Keratinocyte (primary cell): ENCODE results near the gene EMP2. TPM values are rescaled to one million over a fixed set of nuclear protein-coding genes. Genes with fewer than 3 reads are reported as not detected.

Experiments used
- DNase-seq: peaks from one replicate; pipeline ENCODE4 v3.0.0-alpha.2; 2011; ENCODE audit warnings: low read depth, missing footprints, low spot score
- FAIRE-seq: peaks from 2 replicates; lab custom pipeline; 2011; peaks lifted over from hg19 to GRCh38; lab: Jason Lieb, UNC
- H2AFZ ChIP-seq: 2 replicates; pipeline ENCODE4 v1.6.0; 2012; ENCODE audit warnings: low read length, control low read depth, inconsistent platforms; ENCODE audit not compliant: control insufficient read depth
- H3K27ac ChIP-seq: 2 replicates; pipeline ENCODE4 v1.5.1; 2011; ENCODE audit warnings: low read length; ENCODE audit not compliant: control insufficient read depth, insufficient read depth
- H3K27me3 ChIP-seq: 3 replicates; pipeline ENCODE4 v1.6.0; 2011; ENCODE audit warnings: low read length; ENCODE audit not compliant: control insufficient read depth, insufficient read depth; ENCODE audit errors: extremely low read depth
- H3K36me3 ChIP-seq, 2 experiments: 2 replicates in 1 of 2; 3 replicates in 1 of 2; pipeline ENCODE4 v1.5.1; 2011; ENCODE audit warnings: low read length in 2 of 2, mild to moderate bottlenecking in 1 of 2; ENCODE audit not compliant: control insufficient read depth in 2 of 2, insufficient read depth in 2 of 2; ENCODE audit errors: extremely low read depth in 1 of 2
- H3K4me1 ChIP-seq: 3 replicates; pipeline ENCODE4 v1.5.1; 2011; ENCODE audit warnings: low read length; ENCODE audit not compliant: control insufficient read depth, insufficient read depth; ENCODE audit errors: extremely low read depth
- H3K4me2 ChIP-seq: 3 replicates; pipeline ENCODE4 v1.6.0; 2011; ENCODE audit warnings: low read depth, low read length; ENCODE audit not compliant: control insufficient read depth, insufficient read depth; ENCODE audit errors: extremely low read depth
- H3K4me3 ChIP-seq, 3 experiments: fragments of 200-600 bp in 1 of 3; sonication (generic) in 1 of 3; 2 replicates in 2 of 3; 3 replicates in 1 of 3; pipeline ENCODE4 v1.5.1; 2011 to 2016; ENCODE audit warnings: low read length in 3 of 3, mild to moderate bottlenecking in 3 of 3, control low read depth in 2 of 3, inconsistent platforms in 1 of 3, low read depth in 1 of 3, mixed read lengths in 1 of 3, mixed run types in 1 of 3, moderate library complexity in 1 of 3; ENCODE audit not compliant: control insufficient read depth in 2 of 3, insufficient read depth in 2 of 3; ENCODE audit errors: extremely low read depth in 1 of 3
- H3K79me2 ChIP-seq: 2 replicates; pipeline ENCODE4 v1.6.0; 2012; ENCODE audit warnings: low read length; ENCODE audit not compliant: control insufficient read depth, insufficient read depth
- H3K9ac ChIP-seq: 3 replicates; pipeline ENCODE4 v1.6.0; 2011; ENCODE audit warnings: low read length; ENCODE audit not compliant: control insufficient read depth, insufficient read depth; ENCODE audit errors: extremely low read depth
- H3K9me1 ChIP-seq: 3 replicates; pipeline ENCODE4 v1.6.0; 2011; ENCODE audit warnings: low read length; ENCODE audit not compliant: control insufficient read depth, insufficient read depth; ENCODE audit errors: extremely low read depth
- H3K9me3 ChIP-seq: 2 replicates; pipeline ENCODE4 v1.5.1; 2012; ENCODE audit warnings: low read depth, low read length; ENCODE audit not compliant: control insufficient read depth
- H4K20me1 ChIP-seq: 3 replicates; pipeline ENCODE4 v1.6.0; 2011; ENCODE audit warnings: low read length; ENCODE audit not compliant: control insufficient read depth, insufficient read depth; ENCODE audit errors: extremely low read depth
- EZH2 ChIP-seq: IDR thresholded peaks from one replicate; pipeline ENCODE4 v1.6.1; 2012; ENCODE audit warnings: inconsistent platforms, mild to moderate bottlenecking, low read length, moderate library complexity
- dilution Hi-C: fragments of 300-500 bp; cut with MboI; formaldehyde crosslinking; loops from one replicate; pipeline ENCODE4 v1.7.0; 2020; ENCODE audit warnings: low sequenced_read_pairs; ENCODE audit not compliant: extremely low pct_ligation_motif_present
- polyA plus RNA-seq, 5 experiments: library from polyadenylated mRNA; depleted of rRNA in 3 of 5; stranded (reverse) in 3 of 5; stranded (forward) in 1 of 5; unstranded in 1 of 5; fragments of >200 nt; gene quantifications; 1 replicate in 1 of 5; 2 replicates in 3 of 5; 3 replicates in 1 of 5; pipeline versions ENCODE4 v1.2.1 to v1.2.3, GENCODE V29; 2011 to 2012; ENCODE audit warnings: missing spikeins in 2 of 5, low read depth in 1 of 5, low replicate concordance in 1 of 5
- TF ChIP-seq, protein P1 (sequence below), 3 experiments: IDR thresholded peaks in 1 of 3; conservative IDR thresholded peaks in 1 of 3; optimal IDR thresholded peaks in 1 of 3; 2 replicates in 2 of 3; 3 replicates in 1 of 3; pipeline versions ENCODE3 to v1.5.1; 2011; ENCODE audit warnings: low read length in 3 of 3, mild to moderate bottlenecking in 3 of 3, moderate library complexity in 2 of 3, control low read depth in 1 of 3, inconsistent platforms in 1 of 3; ENCODE audit not compliant: insufficient read depth in 2 of 3; ENCODE audit errors: extremely low read depth in 1 of 3

Gene EMP2
- polyA plus RNA-seq, 1 donor (not counting 4 experiments of a cell fraction or from before 2014, with no cell fraction given), result 19.1 TPM

- no peak for TF ChIP-seq EZH2
- TF ChIP-seq, protein P1, sequence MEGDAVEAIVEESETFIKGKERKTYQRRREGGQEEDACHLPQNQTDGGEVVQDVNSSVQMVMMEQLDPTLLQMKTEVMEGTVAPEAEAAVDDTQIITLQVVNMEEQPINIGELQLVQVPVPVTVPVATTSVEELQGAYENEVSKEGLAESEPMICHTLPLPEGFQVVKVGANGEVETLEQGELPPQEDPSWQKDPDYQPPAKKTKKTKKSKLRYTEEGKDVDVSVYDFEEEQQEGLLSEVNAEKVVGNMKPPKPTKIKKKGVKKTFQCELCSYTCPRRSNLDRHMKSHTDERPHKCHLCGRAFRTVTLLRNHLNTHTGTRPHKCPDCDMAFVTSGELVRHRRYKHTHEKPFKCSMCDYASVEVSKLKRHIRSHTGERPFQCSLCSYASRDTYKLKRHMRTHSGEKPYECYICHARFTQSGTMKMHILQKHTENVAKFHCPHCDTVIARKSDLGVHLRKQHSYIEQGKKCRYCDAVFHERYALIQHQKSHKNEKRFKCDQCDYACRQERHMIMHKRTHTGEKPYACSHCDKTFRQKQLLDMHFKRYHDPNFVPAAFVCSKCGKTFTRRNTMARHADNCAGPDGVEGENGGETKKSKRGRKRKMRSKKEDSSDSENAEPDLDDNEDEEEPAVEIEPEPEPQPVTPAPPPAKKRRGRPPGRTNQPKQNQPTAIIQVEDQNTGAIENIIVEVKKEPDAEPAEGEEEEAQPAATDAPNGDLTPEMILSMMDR (optimal IDR thresholded peaks at IDR 0.05 in 1 of 3, IDR thresholded peaks at IDR 0.05 in 1 of 3, conservative IDR thresholded peaks at IDR 0.05 in 1 of 3; ENCODE audit: extremely low read depth in 1 of 3, insufficient read depth in 2 of 3, low read length in 3 of 3), result no peak
- Histone ChIP-seq H3K79me2 (no peaks in the 10 kb centered on the region), H3K4me2 (no peak overlapping the region), H4K20me1 (no peaks in the 10 kb centered on the region), H3K9me1 (no peaks in the 10 kb centered on the region), H3K4me3 (no peak overlapping the region), H3K9ac (no peak overlapping the region), H3K4me1 (peaks cover 20% of the 10 kb centered on the region), H2AFZ (no peak overlapping the region), H3K27me3 (no peaks in the 10 kb centered on the region), H3K27ac (no peak overlapping the region), H3K9me3 (no peaks in the 10 kb centered on the region), H3K36me3 (no peaks in the 10 kb centered on the region)
- DNase-seq (no peak), FAIRE-seq (no peak)
- dilution Hi-C loops, result no loop called here
Measured at GRCh38 chr16:10597187-10597601, 16.8 kb upstream of the EMP2 start.

DNA sequence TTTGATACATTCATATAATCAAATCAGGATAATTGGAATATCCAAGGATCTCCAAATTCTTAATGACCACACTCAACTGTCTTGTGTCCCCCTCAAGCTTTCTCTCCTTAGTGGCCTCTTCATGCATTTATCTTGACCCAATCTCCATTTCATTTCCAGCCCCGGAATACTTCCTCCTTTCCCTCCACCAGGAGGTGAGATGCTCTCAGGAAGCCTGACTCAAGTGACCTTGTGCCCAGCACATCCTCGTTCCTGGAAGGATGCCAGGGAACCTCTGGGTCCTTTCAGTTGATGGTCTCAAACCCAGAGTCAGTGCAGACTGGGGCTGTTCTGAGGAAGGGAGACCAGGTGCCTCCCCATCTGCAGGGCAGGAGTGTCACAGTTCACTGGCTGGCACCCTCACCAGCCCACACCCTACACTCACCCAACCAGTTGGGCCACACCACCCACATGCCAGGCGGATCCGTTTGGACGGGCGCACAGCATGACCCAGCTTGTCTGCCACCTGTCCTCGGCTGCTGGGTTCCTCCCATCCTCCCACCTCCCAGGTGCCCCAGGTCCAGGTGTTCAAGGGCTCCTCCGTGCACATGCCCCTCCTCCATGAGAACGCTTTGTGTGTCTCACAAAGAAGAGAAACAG lies 14.0 kb upstream of the EMP2 start:
- peak overlapping the region; percentile 62 for H3K4me2 ChIP-seq
- TF ChIP-seq EZH2, result no peak
- TF ChIP-seq, protein P1 (optimal IDR thresholded peaks at IDR 0.05 in 1 of 3, IDR thresholded peaks at IDR 0.05 in 1 of 3, conservative IDR thresholded peaks at IDR 0.05 in 1 of 3; ENCODE audit: extremely low read depth in 1 of 3, insufficient read depth in 2 of 3, low read length in 3 of 3), result peak in 2 of 3 experiments; percentile 10 to 14
- H3K9ac ChIP-seq, result no peak overlapping the region
- peak overlapping the region; percentile 52 for H2AFZ ChIP-seq
- peak overlapping the region in 1 of 3 experiments; percentile 17 for H3K4me3 ChIP-seq
- no peaks in the 10 kb centered on the region for H3K36me3 ChIP-seq
- no peaks in the 10 kb centered on the region for H3K27me3 ChIP-seq
- H3K4me1 ChIP-seq, result peaks cover 10% of the 10 kb centered on the region
- no peaks in the 10 kb centered on the region for H3K9me3 ChIP-seq
- H3K9me1 ChIP-seq, result no peaks in the 10 kb centered on the region
- peak; percentile 98 for DNase-seq
- dilution Hi-C loops, result no loop called here
- no peaks in the 10 kb centered on the region for H4K20me1 ChIP-seq
- peak overlapping the region; percentile 11 for H3K27ac ChIP-seq
- H3K79me2 ChIP-seq, result no peaks in the 10 kb centered on the region
- peak; percentile 85 for FAIRE-seq
